Esophagus muscularis mucosa (tissue), 4 donors: ENCODE measurements around the gene TTC7B. TPM values are rescaled to one million over a fixed set of nuclear protein-coding genes. Genes with fewer than 3 reads are reported as not detected.

Experiments
- DNase-seq: peaks from one replicate; pipeline ENCODE4 v3.0.0-alpha.2; 2017; ENCODE audit errors: extremely low spot score
- H3K27ac ChIP-seq, 4 donors: fragments of 200-600 bp; sonication (generic); replicated peaks in 1 of 4; 1 replicate in 3 of 4; 2 replicates in 1 of 4; pipeline ENCODE4 v1.5.1; 2016 to 2019; ENCODE audit warnings: mild to moderate bottlenecking in 1 of 4
- H3K27me3 ChIP-seq, 4 donors: fragments of 200-600 bp; sonication (generic); one replicate each; pipeline versions ENCODE4 v1.5.1 to v1.6.0; 2016 to 2019
- H3K36me3 ChIP-seq, 4 donors: fragments of 200-600 bp; sonication (generic); one replicate each; pipeline ENCODE4 v1.5.1; 2016 to 2019
- H3K4me1 ChIP-seq, 4 donors: fragments of 200-600 bp; sonication (generic); one replicate each; pipeline ENCODE4 v1.5.1; 2016 to 2019
- H3K4me3 ChIP-seq, 4 donors: fragments of 200-600 bp; sonication (generic); 1 replicate in 2 of 4; 2 replicates in 2 of 4; pipeline ENCODE4 v1.5.1; 2016 to 2019; ENCODE audit warnings: mild to moderate bottlenecking in 4 of 4, moderate library complexity in 1 of 4
- H3K9me3 ChIP-seq, 4 donors: fragments of 200-600 bp; sonication (generic); 1 replicate in 3 of 4; 2 replicates in 1 of 4; pipeline ENCODE4 v1.5.1; 2016 to 2019
- CTCF ChIP-seq, 3 experiments: fragments of 200-600 bp in 2 of 3; fragments of 450-650 bp in 1 of 3; sonication (generic) in 2 of 3; IDR thresholded peaks; one replicate each; pipeline ENCODE4 v1.5.1; 2017 to 2019; ENCODE audit warnings: antibody characterized with exemption in 3 of 3, mild to moderate bottlenecking in 2 of 3, moderate library complexity in 1 of 3
- EP300 ChIP-seq: sonication (generic); formaldehyde crosslinking; IDR thresholded peaks from one replicate; pipeline ENCODE4 v1.6.1; 2017; ENCODE audit warnings: antibody characterized with exemption
- POLR2A ChIP-seq: fragments of 450-650 bp; IDR thresholded peaks from one replicate; pipeline ENCODE4 v1.6.1; 2017; ENCODE audit warnings: antibody characterized with exemption, moderate library complexity, mild to moderate bottlenecking, low read depth
- POLR2AphosphoS5 ChIP-seq, 2 donors: sonication (generic); formaldehyde crosslinking; IDR thresholded peaks; one replicate each; pipeline ENCODE4 v1.6.1; 2017; ENCODE audit warnings: antibody characterized with exemption in 2 of 2
- WGBS: methylation state at CpG from one replicate; pipeline ENCODE4 v1.1.5; 2018; 5-methylcytosine and 5-hydroxymethylcytosine counted together
- intact Hi-C: fragments of 100-400 bp; cut with DNase I; formaldehyde crosslinking; loops from one replicate; pipeline ENCODE4 v1.15.1; 2023
- total RNA-seq, 4 donors: library from RNA; depleted of rRNA; stranded (reverse); fragments of >200 nt; gene quantifications; one replicate each; pipeline versions ENCODE4 v1.1.0 to v1.2.1, GENCODE V29; 2016

TTC7B gene
- total RNA-seq, 4 donors from 2014 or later, result 54.4 to 148 (median 113) TPM

GRCh38 chr14:90795744-90796143 lies 20.5 kb downstream of the TTC7B start:
- Histone ChIP-seq H3K9me3 (no peaks in the 10 kb centered on the region), H3K4me1 (peaks cover 16 to 25% (median 16%) of the 10 kb centered on the region in 4 donors), H3K27ac (no peak overlapping the region), H3K27me3 (no peaks in the 10 kb centered on the region), H3K36me3 (no peaks in the 10 kb centered on the region), H3K4me3 (no peak overlapping the region)
- intact Hi-C loops, result no loop called here
- WGBS, result 59% methylated on average over 8 of the region's 8 CpGs
- no peak for DNase-seq
- TF ChIP-seq EP300, result no peak
- TF ChIP-seq CTCF (IDR thresholded peaks at IDR 0.05), result no peak
- no peak for TF ChIP-seq POLR2AphosphoS5 (IDR thresholded peaks at IDR 0.05)
- TF ChIP-seq POLR2A, result no peak

- 93% methylated on average over 12 of the region's 12 CpGs for WGBS
- H3K27me3 ChIP-seq, result no peaks in the 10 kb centered on the region
- TF ChIP-seq POLR2A, result no peak
- TF ChIP-seq POLR2AphosphoS5 (IDR thresholded peaks at IDR 0.05), result no peak
- no peak for TF ChIP-seq CTCF (IDR thresholded peaks at IDR 0.05)
- no peak for TF ChIP-seq EP300
These were observed 24.7 kb downstream of the TTC7B start for GRCh38 chr14:90791486-90791885.

DNA sequence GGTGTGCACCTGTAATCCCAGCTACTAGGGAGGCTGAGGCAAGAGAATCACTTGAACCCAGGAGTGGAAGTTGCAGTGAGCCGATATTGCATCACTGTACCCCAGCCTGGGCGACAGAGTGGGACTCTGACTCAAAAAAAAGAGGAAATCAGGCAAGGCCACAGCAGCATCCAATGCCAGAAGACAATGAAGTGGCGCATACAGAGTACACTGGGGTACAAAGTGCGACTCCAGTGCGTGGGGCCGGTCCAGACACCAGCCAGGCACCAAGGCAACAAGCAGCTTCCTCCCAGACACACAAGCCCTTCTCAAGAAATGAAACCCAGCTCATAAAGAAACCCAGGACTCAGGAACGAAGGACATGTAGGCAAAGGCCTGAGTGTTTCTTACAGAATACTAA lies 28.2 kb downstream of the TTC7B start:
- Histone ChIP-seq H3K36me3 (peaks cover 0 to 31% (median 21%) of the 10 kb centered on the region in 4 donors), H3K27ac (no peak overlapping the region), H3K27me3 (no peaks in the 10 kb centered on the region), H3K4me1 (peaks cover 0 to 15% (median 0%) of the 10 kb centered on the region in 4 donors), H3K9me3 (no peaks in the 10 kb centered on the region), H3K4me3 (no peak overlapping the region)
- TF ChIP-seq CTCF (IDR thresholded peaks at IDR 0.05) (no peak), POLR2AphosphoS5 (IDR thresholded peaks at IDR 0.05) (no peak), POLR2A (no peak), EP300 (no peak)
- no peak for DNase-seq
- intact Hi-C loops, result no loop called here
- 77% methylated on average over 7 of the region's 7 CpGs for WGBS

More at GRCh38 chr14:90791486-90791885, 24.7 kb downstream of the TTC7B start:
- Histone ChIP-seq H3K36me3 (no peaks in the 10 kb centered on the region), H3K27ac (no peak overlapping the region), H3K4me3 (no peak overlapping the region), H3K4me1 (peaks cover 10 to 23% (median 12%) of the 10 kb centered on the region in 4 donors), H3K9me3 (no peaks in the 10 kb centered on the region)
- intact Hi-C loops, result no loop called here
- no peak for DNase-seq

DNA sequence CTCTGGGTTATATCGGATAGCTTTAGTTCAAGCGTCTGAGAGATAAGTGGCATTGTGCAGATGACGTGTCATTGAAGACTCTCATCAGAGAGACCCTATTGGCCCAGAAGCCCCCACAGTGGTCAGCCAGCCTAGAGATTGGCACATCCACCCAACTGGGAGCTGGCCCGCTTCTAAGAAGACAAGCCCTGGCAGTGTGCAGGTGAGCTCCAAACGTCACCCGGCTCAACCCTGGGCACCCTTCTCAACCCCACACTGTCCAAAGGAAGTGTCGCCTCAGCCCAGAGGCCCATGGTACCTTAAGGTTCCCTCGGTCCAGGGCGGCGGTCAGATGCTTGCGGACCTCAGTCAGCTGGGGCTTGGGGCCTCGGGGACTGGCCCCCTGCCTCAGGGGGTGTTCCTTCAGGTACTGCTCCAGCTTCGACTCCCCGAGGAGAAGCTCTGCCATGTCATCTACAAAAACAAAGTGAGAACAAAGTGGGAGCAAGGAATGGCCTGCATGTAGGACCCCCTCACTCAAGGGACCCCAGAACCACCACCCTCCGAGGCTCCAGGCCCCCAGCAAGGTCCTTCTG lies 30.3 kb downstream of the TTC7B start:
- intact Hi-C loops, result no loop called here

More for the DNA sequence above, 30.3 kb downstream of the TTC7B start:
- Histone ChIP-seq H3K36me3 (peaks cover 4 to 48% (median 37%) of the 10 kb centered on the region in 4 donors), H3K9me3 (no peaks in the 10 kb centered on the region), H3K4me3 (no peak overlapping the region), H3K27me3 (no peaks in the 10 kb centered on the region), H3K4me1 (peaks cover 0 to 13% (median 0%) of the 10 kb centered on the region in 4 donors), H3K27ac (no peak overlapping the region)
- DNase-seq, result no peak
- no peak for TF ChIP-seq CTCF (IDR thresholded peaks at IDR 0.05)
- TF ChIP-seq POLR2AphosphoS5 (IDR thresholded peaks at IDR 0.05), result no peak
- TF ChIP-seq EP300, result no peak
- TF ChIP-seq POLR2A, result no peak
- 91% methylated on average over 15 of the region's 15 CpGs for WGBS
